Measurements from ENCODE around the gene SESTD1.
A peak's percentile ranks its signal among the peaks of the same experiment; 100 is the strongest.

DNA sequence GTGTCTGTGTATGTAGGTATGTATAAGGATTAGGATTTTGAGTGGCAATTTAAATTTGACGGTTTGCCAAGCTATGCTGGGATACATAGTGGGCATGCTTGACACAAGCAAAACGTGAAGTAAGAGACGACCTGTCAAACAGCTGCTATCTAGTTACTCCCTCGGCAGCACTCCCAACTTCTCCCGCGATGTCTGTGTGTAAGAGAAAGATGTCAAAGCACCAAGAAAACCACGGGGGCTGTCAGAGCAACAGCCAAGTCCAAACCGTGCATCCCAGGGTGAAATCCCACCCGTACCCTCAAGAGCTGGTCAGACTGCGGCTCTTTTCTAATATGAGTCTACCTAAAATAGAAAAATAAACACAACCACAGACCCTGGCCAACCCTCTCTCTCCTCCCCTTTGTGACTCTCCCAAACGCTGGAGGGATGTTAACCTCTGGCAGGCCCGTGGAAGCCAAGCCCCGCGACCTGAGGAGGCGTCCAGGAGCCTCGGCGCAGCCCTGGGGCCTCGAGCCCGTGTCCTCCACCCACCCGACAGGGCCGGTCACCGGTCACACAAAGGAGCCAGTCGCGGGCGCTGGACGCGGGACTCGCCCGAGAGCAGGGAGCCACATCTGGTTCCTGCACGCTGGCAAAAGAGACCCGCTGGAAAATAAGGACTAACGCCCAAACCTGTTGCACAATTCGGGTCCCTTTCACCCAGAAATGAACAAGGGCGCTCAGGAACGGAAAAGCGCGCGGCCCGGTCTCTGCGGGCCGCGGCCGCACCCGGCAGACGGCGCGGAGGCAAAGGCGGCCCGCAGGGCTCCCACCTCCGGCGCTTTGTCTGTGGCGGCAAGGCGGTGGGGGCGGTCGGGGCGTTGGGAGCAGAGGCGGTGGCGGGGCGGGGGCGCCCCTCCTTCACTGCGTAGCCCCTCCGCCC is 925 bp downstream of the SESTD1 start:
- TF ChIP-seq, protein P1, sequence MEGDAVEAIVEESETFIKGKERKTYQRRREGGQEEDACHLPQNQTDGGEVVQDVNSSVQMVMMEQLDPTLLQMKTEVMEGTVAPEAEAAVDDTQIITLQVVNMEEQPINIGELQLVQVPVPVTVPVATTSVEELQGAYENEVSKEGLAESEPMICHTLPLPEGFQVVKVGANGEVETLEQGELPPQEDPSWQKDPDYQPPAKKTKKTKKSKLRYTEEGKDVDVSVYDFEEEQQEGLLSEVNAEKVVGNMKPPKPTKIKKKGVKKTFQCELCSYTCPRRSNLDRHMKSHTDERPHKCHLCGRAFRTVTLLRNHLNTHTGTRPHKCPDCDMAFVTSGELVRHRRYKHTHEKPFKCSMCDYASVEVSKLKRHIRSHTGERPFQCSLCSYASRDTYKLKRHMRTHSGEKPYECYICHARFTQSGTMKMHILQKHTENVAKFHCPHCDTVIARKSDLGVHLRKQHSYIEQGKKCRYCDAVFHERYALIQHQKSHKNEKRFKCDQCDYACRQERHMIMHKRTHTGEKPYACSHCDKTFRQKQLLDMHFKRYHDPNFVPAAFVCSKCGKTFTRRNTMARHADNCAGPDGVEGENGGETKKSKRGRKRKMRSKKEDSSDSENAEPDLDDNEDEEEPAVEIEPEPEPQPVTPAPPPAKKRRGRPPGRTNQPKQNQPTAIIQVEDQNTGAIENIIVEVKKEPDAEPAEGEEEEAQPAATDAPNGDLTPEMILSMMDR (conservative IDR thresholded peaks at IDR 0.05; ENCODE audit: low read depth, low read length) = no peak
- TF ChIP-seq POLR2A (IDR thresholded peaks at IDR 0.05; ENCODE audit: low read depth, low read length) (no peak), MXI1 (IDR thresholded peaks at IDR 0.05; ENCODE audit: borderline replicate concordance, low read depth, low read length) (peak; percentile 63; the same call in 1 of the 2 replicates), RAD21 (IDR thresholded peaks at IDR 0.05; ENCODE audit: low read length) (no peak), CHD1 (IDR thresholded peaks at IDR 0.05; ENCODE audit: low read depth, low read length) (no peak), USF2 (IDR thresholded peaks at IDR 0.05; ENCODE audit: low read depth, low read length) (no peak), MAFK (IDR thresholded peaks at IDR 0.05; ENCODE audit: low read depth, low read length) (no peak), CEBPB (IDR thresholded peaks at IDR 0.05; ENCODE audit: low read depth, low read length) (peak; percentile 65)
- TF ChIP-seq, protein P2, sequence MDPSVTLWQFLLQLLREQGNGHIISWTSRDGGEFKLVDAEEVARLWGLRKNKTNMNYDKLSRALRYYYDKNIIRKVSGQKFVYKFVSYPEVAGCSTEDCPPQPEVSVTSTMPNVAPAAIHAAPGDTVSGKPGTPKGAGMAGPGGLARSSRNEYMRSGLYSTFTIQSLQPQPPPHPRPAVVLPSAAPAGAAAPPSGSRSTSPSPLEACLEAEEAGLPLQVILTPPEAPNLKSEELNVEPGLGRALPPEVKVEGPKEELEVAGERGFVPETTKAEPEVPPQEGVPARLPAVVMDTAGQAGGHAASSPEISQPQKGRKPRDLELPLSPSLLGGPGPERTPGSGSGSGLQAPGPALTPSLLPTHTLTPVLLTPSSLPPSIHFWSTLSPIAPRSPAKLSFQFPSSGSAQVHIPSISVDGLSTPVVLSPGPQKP (IDR thresholded peaks at IDR 0.05; ENCODE audit: borderline replicate concordance, low read depth, low read length) = no peak
